Osteoblast (primary cell): ENCODE data around the gene MTRR. TPM values are rescaled to one million over a fixed set of nuclear protein-coding genes. Genes with fewer than 3 reads are reported as not detected.

Experiments
- DNase-seq: peaks from one replicate; pipeline ENCODE4 v3.0.0; 2011; ENCODE audit warnings: low spot score, mixed read lengths; ENCODE audit not compliant: insufficient read length; ENCODE audit errors: missing footprints
- H2AFZ ChIP-seq: 2 replicates; pipeline ENCODE4 v1.6.0; 2011; ENCODE audit warnings: mild to moderate bottlenecking, low read length
- H3K27ac ChIP-seq: 2 replicates; pipeline ENCODE4 v1.5.1; 2011; ENCODE audit warnings: mild to moderate bottlenecking, low read depth, low read length, moderate library complexity
- H3K27me3 ChIP-seq: 2 replicates; pipeline ENCODE4 v1.6.0; 2012; ENCODE audit warnings: mild to moderate bottlenecking, control low read depth, inconsistent platforms, low read length, moderate library complexity; ENCODE audit not compliant: insufficient read depth
- H3K36me3 ChIP-seq: 2 replicates; pipeline ENCODE4 v1.5.1; 2011; ENCODE audit warnings: mild to moderate bottlenecking, low read length, control low read depth, moderate library complexity; ENCODE audit not compliant: insufficient read depth
- H3K4me1 ChIP-seq: 2 replicates; pipeline ENCODE4 v1.5.1; 2011; ENCODE audit warnings: mild to moderate bottlenecking, low read length, control low read depth, moderate library complexity; ENCODE audit not compliant: insufficient read depth
- H3K4me2 ChIP-seq: 2 replicates; pipeline ENCODE4 v1.6.0; 2011; ENCODE audit warnings: mild to moderate bottlenecking, low read length; ENCODE audit not compliant: insufficient read depth
- H3K4me3 ChIP-seq: fragments of 200-600 bp; sonication (generic); 3 replicates; pipeline ENCODE4 v1.5.1; 2012; ENCODE audit warnings: mild to moderate bottlenecking, low read length, inconsistent platforms; ENCODE audit not compliant: insufficient read depth
- H3K79me2 ChIP-seq: 2 replicates; pipeline ENCODE4 v1.6.0; 2012; ENCODE audit warnings: mild to moderate bottlenecking, low read length, control low read depth, inconsistent platforms; ENCODE audit not compliant: insufficient read depth
- H3K9me3 ChIP-seq: 2 replicates; pipeline ENCODE4 v1.5.1; 2011; ENCODE audit warnings: low read depth, low read length, control low read depth
- H4K20me1 ChIP-seq: 2 replicates; pipeline ENCODE4 v1.6.0; 2012; ENCODE audit warnings: mild to moderate bottlenecking, low read length, control low read depth; ENCODE audit not compliant: insufficient read depth
- CTCF ChIP-seq: IDR thresholded peaks from 2 replicates; pipeline ENCODE4 v1.5.1; 2011; ENCODE audit warnings: mild to moderate bottlenecking, low read depth, low read length, moderate library complexity; ENCODE audit errors: extremely low read depth
- total RNA-seq: library from RNA; depleted of rRNA; stranded (reverse); fragments of >200 nt; gene quantifications from 2 replicates; pipeline ENCODE4 v1.2.3, GENCODE V29; 2012

The MTRR gene
- total RNA-seq, 1 donor = 36.6 TPM

- Histone ChIP-seq H3K36me3 (no peaks in the 10 kb centered on the region), H3K4me2 (peak overlapping the region; percentile 72), H3K4me1 (peaks cover 3% of the 10 kb centered on the region), H3K9me3 (no peaks in the 10 kb centered on the region), H3K79me2 (no peaks in the 10 kb centered on the region), H3K27me3 (peaks cover 14% of the 10 kb centered on the region), H3K27ac (no peak overlapping the region), H4K20me1 (no peaks in the 10 kb centered on the region), H2AFZ (peak overlapping the region; percentile 68), H3K4me3 (peak overlapping the region; percentile 66)
- TF ChIP-seq CTCF = no peak
- no peak for DNase-seq
Observed at GRCh38 chr5:7851240-7851592, 17.7 kb upstream of the MTRR start.

GRCh38 chr5:7851617-7852289 is 17.2 kb upstream of the MTRR start:
- Histone ChIP-seq H3K9me3 (no peaks in the 10 kb centered on the region), H3K4me2 (no peak overlapping the region), H3K27me3 (peaks cover 14% of the 10 kb centered on the region), H3K36me3 (no peaks in the 10 kb centered on the region), H3K4me1 (peaks cover 3% of the 10 kb centered on the region), H3K27ac (no peak overlapping the region), H4K20me1 (no peaks in the 10 kb centered on the region), H3K79me2 (no peaks in the 10 kb centered on the region), H2AFZ (no peak overlapping the region), H3K4me3 (no peak overlapping the region)
- TF ChIP-seq CTCF = no peak
- DNase-seq = peak; percentile 55

- no peak for TF ChIP-seq CTCF
- H3K4me3 ChIP-seq = no peak overlapping the region
- H4K20me1 ChIP-seq = no peaks in the 10 kb centered on the region
- H3K4me2 ChIP-seq = peak overlapping the region; percentile 26
- no peaks in the 10 kb centered on the region for H3K79me2 ChIP-seq
- no peak overlapping the region for H3K27ac ChIP-seq
- no peaks in the 10 kb centered on the region for H3K36me3 ChIP-seq
- no peaks in the 10 kb centered on the region for H3K9me3 ChIP-seq
- peaks cover 14% of the 10 kb centered on the region for H3K27me3 ChIP-seq
- DNase-seq = peak; percentile 81
- peaks cover 3% of the 10 kb centered on the region for H3K4me1 ChIP-seq
- no peak overlapping the region for H2AFZ ChIP-seq
Observed at GRCh38 chr5:7852542-7852941, 16.4 kb upstream of the MTRR start.

GRCh38 chr5:7852988-7853387 is 16.0 kb upstream of the MTRR start:
- H3K9me3 ChIP-seq = no peaks in the 10 kb centered on the region
- H3K4me1 ChIP-seq = peaks cover 3% of the 10 kb centered on the region
- no peak for DNase-seq
- peak overlapping the region; percentile 26 for H3K4me2 ChIP-seq
- H3K27me3 ChIP-seq = peaks cover 14% of the 10 kb centered on the region
- TF ChIP-seq CTCF = no peak
- H3K36me3 ChIP-seq = no peaks in the 10 kb centered on the region
- no peak overlapping the region for H3K27ac ChIP-seq
- H3K4me3 ChIP-seq = no peak overlapping the region
- H3K79me2 ChIP-seq = no peaks in the 10 kb centered on the region
- H4K20me1 ChIP-seq = no peaks in the 10 kb centered on the region
- no peak overlapping the region for H2AFZ ChIP-seq
